Sigmoid colon (tissue), 3 donors: ENCODE measurements around the gene TENM3.

ENCODE experiments used
- POLR2A ChIP-seq, 2 donors: fragments of 450-650 bp; IDR thresholded peaks; one replicate each; pipeline ENCODE4 v1.6.1; 2016; ENCODE audit warnings: antibody characterized with exemption in 2 of 2, mild to moderate bottlenecking in 2 of 2, moderate library complexity in 2 of 2
- TF ChIP-seq, protein P1 (sequence below), 4 experiments: fragments of 450-650 bp in 3 of 4; fragments of 200-600 bp in 1 of 4; IDR thresholded peaks; one replicate each; pipeline ENCODE4 v1.5.1; 2016 to 2019; ENCODE audit warnings: antibody characterized with exemption in 4 of 4, mild to moderate bottlenecking in 3 of 4, moderate library complexity in 2 of 4

DNA sequence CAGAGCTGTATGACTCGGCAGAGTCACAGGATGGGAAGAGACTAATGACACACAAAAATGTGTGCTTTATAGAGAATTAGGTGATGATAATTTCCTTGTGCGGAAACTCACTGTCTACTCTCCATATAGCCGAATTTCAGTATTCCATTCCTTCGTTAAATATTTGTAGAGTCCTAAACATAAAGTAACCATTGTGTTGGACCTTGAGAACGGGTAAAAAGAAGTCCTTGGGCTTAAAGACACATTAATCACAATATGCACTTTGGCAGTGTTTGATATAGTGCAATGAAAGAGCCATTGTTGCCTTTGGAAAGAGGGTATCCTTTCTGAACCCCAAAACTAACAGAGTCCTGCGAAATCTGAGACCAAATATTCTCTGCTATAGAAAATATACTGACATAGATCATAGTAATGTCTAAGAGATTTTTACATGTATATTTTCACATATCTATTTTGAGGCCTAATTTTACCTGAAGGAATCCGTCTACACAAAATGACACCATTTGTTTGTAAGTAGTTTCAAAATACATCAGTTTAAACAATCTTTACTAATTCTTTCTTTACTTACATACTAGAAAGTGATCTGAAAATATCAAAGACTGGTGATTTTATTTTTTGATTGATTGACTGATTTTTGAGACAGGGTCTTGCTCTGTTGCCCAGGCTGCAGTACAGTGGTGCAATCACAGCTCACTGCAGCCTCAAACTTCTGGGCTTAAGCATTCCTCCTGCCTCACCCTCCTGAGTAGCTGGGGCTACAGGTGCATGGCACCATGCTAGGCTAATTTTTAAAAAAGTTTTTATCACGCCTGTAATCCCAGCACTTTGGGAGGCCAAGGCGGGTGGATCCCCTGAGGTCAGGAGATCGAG is 377.1 kb downstream of the TENM3 start:
- no peak for TF ChIP-seq POLR2A (IDR thresholded peaks at IDR 0.05)
- TF ChIP-seq, protein P1, sequence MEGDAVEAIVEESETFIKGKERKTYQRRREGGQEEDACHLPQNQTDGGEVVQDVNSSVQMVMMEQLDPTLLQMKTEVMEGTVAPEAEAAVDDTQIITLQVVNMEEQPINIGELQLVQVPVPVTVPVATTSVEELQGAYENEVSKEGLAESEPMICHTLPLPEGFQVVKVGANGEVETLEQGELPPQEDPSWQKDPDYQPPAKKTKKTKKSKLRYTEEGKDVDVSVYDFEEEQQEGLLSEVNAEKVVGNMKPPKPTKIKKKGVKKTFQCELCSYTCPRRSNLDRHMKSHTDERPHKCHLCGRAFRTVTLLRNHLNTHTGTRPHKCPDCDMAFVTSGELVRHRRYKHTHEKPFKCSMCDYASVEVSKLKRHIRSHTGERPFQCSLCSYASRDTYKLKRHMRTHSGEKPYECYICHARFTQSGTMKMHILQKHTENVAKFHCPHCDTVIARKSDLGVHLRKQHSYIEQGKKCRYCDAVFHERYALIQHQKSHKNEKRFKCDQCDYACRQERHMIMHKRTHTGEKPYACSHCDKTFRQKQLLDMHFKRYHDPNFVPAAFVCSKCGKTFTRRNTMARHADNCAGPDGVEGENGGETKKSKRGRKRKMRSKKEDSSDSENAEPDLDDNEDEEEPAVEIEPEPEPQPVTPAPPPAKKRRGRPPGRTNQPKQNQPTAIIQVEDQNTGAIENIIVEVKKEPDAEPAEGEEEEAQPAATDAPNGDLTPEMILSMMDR (IDR thresholded peaks at IDR 0.05) = no peak
